ENCODE results near the gene MRPS30.
"Not testable (repeated sequence)": the region's sequence is repeated elsewhere in the genome, so short reads cannot be mapped to it uniquely, and the experiment has no call there.

MRPS30 gene

DNA sequence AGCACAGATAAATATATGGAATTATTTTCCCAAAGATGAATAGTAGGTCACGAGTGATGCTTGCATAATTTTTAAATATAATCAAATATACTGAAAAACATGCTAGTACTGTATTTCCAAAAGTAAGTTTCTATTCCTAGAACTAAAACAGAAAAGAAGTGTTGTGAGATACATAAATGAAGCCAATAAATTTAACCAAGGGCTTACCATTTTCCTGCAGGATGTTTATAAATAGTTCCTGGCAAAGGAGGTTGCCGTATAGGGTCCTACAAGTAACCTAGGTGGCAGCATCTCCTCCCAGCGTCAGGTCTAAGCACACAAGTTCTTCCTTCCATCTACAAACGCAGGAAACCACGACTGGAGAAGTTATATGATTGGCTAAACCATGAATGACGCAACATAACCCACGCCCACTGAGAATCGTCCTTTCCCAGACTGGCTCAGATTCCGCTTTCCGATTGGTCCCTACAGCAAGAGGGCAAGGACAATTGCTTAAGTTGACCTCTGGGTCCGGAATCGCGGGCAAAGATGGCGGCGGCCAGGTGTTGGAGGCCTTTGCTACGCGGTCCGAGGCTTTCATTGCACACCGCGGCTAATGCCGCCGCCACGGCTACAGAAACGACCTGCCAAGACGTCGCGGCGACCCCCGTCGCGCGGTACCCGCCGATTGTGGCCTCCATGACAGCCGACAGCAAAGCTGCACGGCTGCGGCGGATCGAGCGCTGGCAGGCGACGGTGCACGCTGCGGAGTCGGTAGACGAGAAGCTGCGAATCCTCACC is at the start of gene MRPS30:
Gene MRPS30, plus strand, starts transcription at position 513 of the 780 bp plus-strand sequence. Its CDS starts 16 bp downstream, at position 529.
- DNase-seq (ENCODE audit: low spot score): peak; percentile 99

- no peak for DNase-seq (ENCODE audit: low spot score)
These were observed 39.4 kb upstream of the MRPS30 start for GRCh38 chr5:44769200-44769876.

DNA sequence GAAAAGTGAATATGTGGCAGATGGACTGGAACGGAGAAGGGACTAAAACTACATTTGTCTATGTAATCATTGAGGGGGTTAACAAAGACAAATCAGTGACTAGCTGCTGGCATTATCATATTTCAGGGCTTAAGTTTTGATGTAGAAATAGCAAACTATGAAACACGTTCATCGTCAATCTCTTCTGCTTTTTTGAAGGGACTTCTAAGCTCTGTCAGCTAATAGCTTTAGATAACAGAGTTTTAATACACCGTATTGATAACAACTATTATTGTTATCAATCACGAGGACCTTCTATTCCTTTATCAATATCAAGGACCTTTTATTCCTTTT is 38.9 kb upstream of the MRPS30 start:
- no peak for DNase-seq (ENCODE audit: low spot score)

DNA sequence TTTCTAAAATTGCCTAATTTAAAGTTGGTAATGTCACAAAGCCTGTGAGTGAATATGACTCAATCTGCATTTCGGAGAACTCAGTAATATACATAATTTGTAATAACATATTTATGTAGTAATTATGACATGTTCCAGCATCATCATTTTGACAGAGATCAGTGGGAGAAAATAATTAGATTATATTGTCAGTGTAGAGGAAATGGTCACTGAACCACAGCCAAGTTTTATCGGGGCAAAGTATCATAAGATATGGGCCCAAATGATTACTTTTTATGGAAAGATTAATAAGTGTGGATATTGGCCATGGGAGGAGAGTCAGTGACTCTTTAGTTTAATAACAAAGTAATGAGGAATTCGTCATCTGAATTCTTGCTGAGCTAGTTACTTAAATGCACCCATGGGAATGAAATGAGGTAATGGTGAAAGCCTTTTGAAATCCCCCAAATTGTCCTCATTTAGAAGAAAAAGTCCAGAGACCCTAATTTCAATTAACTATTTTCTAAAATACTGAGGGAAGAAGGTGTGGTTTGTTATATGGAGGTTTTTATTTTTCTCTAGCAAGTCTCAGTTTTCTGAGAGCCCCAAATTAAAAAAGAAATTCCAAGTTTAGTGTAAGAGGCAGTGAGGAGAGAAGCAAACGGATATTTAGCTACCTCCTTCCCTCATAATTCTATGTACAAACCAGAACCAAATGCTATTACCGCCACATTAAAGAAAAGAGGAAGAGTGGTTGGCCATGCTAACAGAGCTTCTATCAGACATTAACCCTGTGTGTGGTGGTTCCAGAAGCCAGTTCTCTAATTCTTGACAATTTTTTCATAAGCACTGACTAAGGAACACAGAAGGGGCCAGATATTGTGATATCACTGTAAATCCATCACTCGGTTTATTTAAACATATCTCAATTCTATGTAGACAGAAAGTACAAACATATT is 37.7 kb upstream of the MRPS30 start:
- no peak for DNase-seq (ENCODE audit: low spot score)

GRCh38 chr5:44772397-44772796 is 36.4 kb upstream of the MRPS30 start:
- not testable (repeated sequence) for DNase-seq (ENCODE audit: low spot score)

DNA sequence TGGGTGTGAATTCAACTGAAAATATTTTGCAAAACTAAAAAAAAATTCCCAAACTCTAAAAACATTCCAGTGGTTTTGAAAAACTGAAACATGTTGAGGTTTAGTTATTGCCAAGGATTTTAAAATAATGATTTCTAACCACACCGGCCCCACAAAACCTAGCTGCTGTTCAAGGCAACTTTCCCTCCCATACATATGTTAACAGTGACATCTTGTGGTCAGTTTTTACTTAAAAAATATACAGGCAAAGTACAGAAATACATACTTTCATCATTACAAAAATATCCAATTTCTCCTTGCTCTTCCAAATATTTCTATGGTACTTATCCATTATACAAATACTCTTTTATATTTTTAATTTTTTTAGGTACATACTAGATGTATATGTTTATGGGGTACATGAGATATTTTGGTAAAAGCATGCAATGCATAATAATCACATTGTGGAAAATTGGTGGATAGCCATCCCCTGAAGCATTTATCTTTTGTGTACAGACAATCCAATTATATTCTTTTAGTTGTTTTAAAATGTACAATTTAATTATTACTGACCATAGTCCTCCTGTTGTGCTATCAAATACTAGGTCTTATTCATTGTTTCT is 34.4 kb upstream of the MRPS30 start:
- DNase-seq (ENCODE audit: low spot score): peak; percentile 43

DNA sequence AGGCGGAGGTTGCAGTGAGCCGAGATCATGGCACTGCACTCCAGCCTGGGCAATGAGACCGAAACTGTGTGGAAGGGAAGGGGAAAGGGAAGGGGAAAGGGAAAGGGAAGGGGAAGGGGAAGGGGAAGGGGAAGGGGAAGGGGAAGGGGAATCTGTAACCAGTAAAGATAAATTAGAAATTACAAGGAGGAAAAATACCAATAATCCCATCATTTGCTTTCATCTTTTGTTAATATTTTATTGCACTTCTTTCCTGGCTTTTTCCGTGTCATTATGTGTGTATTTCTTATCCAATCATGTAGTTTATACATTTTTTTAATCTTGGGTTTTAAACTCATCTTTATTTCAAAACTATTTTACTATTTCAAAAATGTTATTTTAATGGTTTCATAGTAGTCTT is 29.6 kb upstream of the MRPS30 start:
- no peak for DNase-seq (ENCODE audit: low spot score)

GRCh38 chr5:44783634-44784315 is 25.0 kb upstream of the MRPS30 start:
- DNase-seq (ENCODE audit: low spot score): no peak

GRCh38 chr5:44787731-44788130 is 21.0 kb upstream of the MRPS30 start:
- no peak for DNase-seq (ENCODE audit: low spot score)

DNA sequence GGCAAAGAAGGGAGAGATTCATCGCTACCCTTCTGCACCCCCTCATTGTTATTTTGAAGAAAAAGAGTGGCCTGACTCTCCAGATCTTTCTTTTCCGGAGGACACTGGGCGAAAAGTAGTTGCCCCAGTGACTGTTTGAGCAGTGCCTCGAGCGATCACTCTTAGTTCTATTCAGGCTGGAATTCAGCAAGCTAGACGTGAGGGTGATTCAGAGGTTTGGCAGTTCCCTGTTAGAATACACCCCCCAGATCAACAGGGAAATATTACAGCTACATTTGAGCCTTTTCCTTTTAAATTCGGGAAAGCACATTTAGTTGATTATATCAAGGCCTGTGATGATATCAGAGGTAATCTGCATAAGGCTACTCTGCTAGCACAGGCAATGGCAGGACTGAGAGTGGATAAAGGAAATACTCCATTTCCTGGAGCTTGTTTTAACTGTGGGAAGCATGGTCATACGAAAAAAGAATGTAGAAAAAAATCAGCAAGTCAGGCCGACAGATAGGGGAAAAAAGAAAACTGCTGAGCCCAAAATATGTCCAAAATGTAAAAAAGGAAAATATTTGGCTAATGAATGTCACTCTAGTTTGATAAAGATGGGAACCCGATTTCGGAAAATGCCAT is 19.3 kb upstream of the MRPS30 start:
- DNase-seq (ENCODE audit: low spot score): not testable (repeated sequence)

- not testable (repeated sequence) for DNase-seq (ENCODE audit: low spot score)
These were observed 16.6 kb upstream of the MRPS30 start for GRCh38 chr5:44792031-44792673.

DNA sequence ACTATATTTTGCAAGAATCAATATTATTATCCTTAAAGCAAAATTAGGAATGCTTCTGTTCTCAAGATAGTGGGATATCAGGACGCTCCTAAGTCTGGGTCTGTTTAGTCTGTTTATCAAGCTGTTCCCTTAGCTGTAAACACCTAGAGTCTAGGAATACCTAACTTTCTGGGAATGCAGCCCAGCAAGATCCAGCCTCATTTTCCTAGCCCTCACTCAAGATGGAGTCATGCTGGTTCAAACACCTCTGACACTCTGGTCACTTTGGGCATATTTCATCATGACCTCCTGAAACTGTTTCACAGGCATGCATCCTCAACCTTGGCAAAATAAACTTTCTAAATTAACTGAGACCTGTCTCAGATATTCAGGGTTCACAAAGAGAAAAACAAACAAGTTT is 14.4 kb upstream of the MRPS30 start:
- DNase-seq (ENCODE audit: low spot score): no peak

GRCh38 chr5:44795496-44795895 is 13.3 kb upstream of the MRPS30 start:
- DNase-seq (ENCODE audit: low spot score): no peak

GRCh38 chr5:44797841-44798240 is 10.9 kb upstream of the MRPS30 start:
- no peak for DNase-seq (ENCODE audit: low spot score)

GRCh38 chr5:44801992-44802391 is 6.8 kb upstream of the MRPS30 start:
- no peak for DNase-seq (ENCODE audit: low spot score)

DNA sequence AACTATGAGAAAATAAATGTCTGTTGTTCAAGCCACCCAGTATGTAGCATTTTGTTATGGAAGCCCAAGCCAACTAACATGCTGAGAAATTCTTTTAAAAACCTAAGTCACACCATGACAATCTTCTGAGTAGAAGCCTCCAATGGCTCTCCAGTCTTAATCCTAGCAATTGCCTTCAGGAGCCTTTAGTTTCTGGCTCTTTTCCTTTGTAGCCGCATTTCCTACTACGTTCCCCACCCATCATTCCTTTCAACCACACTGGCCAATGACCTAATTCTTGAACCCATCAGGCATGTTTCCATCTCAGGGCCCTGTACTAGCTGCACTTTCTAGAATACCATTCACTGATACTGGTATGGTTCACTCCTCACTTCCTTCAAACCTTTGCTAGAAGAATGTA is 2.1 kb upstream of the MRPS30 start:
- no peak for DNase-seq (ENCODE audit: low spot score)

DNA sequence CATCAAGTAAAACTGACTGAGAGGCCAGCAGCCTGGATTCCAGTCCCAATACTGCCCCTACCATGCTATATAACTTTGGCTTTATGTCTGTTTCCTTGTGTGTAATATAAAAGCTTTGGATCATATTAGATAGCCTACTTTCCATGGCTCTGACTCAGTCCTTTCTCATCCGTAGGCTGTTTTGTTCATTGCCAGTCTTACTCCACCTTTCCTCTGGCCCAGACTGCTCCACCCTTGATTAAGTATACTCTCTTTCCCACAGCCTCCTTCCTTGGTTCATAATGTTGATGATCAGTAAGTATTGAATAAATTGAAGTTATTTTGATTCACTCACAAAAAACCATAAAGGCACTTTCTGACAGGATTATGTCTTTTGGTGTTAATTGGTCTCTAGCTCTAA is 1.5 kb upstream of the MRPS30 start:
- no peak for DNase-seq (ENCODE audit: low spot score)

- peak; percentile 67 for DNase-seq (ENCODE audit: low spot score)
These were observed 638 bp downstream of the MRPS30 start for GRCh38 chr5:44809215-44809955.

- no peak for DNase-seq (ENCODE audit: low spot score)
These were observed 1.2 kb downstream of the MRPS30 start for GRCh38 chr5:44809956-44810420.

GRCh38 chr5:44814761-44815160 is 6.0 kb downstream of the MRPS30 start:
- DNase-seq (ENCODE audit: low spot score): no peak
